ENCODE results near the gene PRPF6.

PRPF6 gene

GRCh38 chr20:64077094-64077493 lies 96.2 kb downstream of the PRPF6 start:
- H3K4me1 ChIP-seq (ENCODE audit: control insufficient read depth, insufficient read depth, low read depth, low read length) = peaks cover 24% of the 10 kb centered on the region
- no peak overlapping the region for H2AFZ ChIP-seq (ENCODE audit: low read depth, low read length)
- no peak overlapping the region for H3K27ac ChIP-seq (ENCODE audit: low read length, poor library complexity, severe bottlenecking)
- DNase-seq = no peak
- 94% methylated on average over 8 of the region's 8 CpGs for WGBS
- H2BK12ac ChIP-seq (ENCODE audit: low read length in 2 of 2) = no peak overlapping the region
- H3K36me3 ChIP-seq (ENCODE audit: control insufficient read depth in 1 of 2, insufficient read depth in 2 of 2, low read depth in 1 of 2, low read length in 2 of 2) = peaks cover 15 to 46% of the 10 kb centered on the region in 2 experiments
- no peak overlapping the region for H3K9ac ChIP-seq (ENCODE audit: low read length)
- H2BK120ac ChIP-seq (ENCODE audit: low read depth, low read length) = no peak overlapping the region
- H3K79me1 ChIP-seq (replicated peaks; ENCODE audit: low read length, poor library complexity, severe bottlenecking) = peaks cover 24% of the 10 kb centered on the region
- no peak overlapping the region for H4K8ac ChIP-seq (ENCODE audit: low read length)
- no peak overlapping the region for H2BK15ac ChIP-seq (ENCODE audit: low read depth, poor library complexity, severe bottlenecking)
- H4K91ac ChIP-seq (ENCODE audit: low read length) = no peak overlapping the region
- H3K4me2 ChIP-seq (ENCODE audit: low read length, poor library complexity, severe bottlenecking) = no peak overlapping the region
- H3K27me3 ChIP-seq (ENCODE audit: control insufficient read depth in 1 of 2, insufficient read depth in 1 of 2, low read length in 2 of 2) = peaks cover 0 to 10% of the 10 kb centered on the region in 2 experiments
- no peaks in the 10 kb centered on the region for H3K9me3 ChIP-seq (ENCODE audit: control insufficient read depth, low read length)
- H3K23ac ChIP-seq (ENCODE audit: low read length in 2 of 2) = no peak overlapping the region
- no peak overlapping the region for H3K4ac ChIP-seq (ENCODE audit: low read depth in 1 of 2, low read length in 2 of 2)
- no peak overlapping the region for H3K4me3 ChIP-seq (ENCODE audit: insufficient read depth in 1 of 2, low read depth in 1 of 2, low read length in 2 of 2)
- no peak overlapping the region for H3K14ac ChIP-seq (ENCODE audit: low read length in 2 of 2)
- H2AK5ac ChIP-seq (ENCODE audit: low read length, severe bottlenecking) = no peak overlapping the region
- no peak overlapping the region for H2BK5ac ChIP-seq (ENCODE audit: low read depth, low read length, poor library complexity, severe bottlenecking)
- H3K18ac ChIP-seq (ENCODE audit: low read depth in 1 of 2, low read length in 2 of 2) = no peak overlapping the region

GRCh38 chr20:64077541-64077875 lies 96.6 kb downstream of the PRPF6 start:
- no peak overlapping the region for H3K4me2 ChIP-seq (ENCODE audit: low read length, poor library complexity, severe bottlenecking)
- H3K27me3 ChIP-seq (ENCODE audit: control insufficient read depth in 1 of 2, insufficient read depth in 1 of 2, low read length in 2 of 2) = peaks cover 0 to 11% of the 10 kb centered on the region in 2 experiments
- no peak overlapping the region for H3K18ac ChIP-seq (ENCODE audit: low read depth in 1 of 2, low read length in 2 of 2)
- H3K36me3 ChIP-seq (ENCODE audit: control insufficient read depth in 1 of 2, insufficient read depth in 2 of 2, low read depth in 1 of 2, low read length in 2 of 2) = peaks cover 11 to 41% of the 10 kb centered on the region in 2 experiments
- no peak overlapping the region for H3K4ac ChIP-seq (ENCODE audit: low read depth in 1 of 2, low read length in 2 of 2)
- H3K14ac ChIP-seq (ENCODE audit: low read length in 2 of 2) = no peak overlapping the region
- H3K79me1 ChIP-seq (replicated peaks; ENCODE audit: low read length, poor library complexity, severe bottlenecking) = peaks cover 24% of the 10 kb centered on the region
- H2BK15ac ChIP-seq (ENCODE audit: low read depth, poor library complexity, severe bottlenecking) = no peak overlapping the region
- H3K9me3 ChIP-seq (ENCODE audit: control insufficient read depth, low read length) = no peaks in the 10 kb centered on the region
- no peak for DNase-seq
- peaks cover 29% of the 10 kb centered on the region for H3K4me1 ChIP-seq (ENCODE audit: control insufficient read depth, insufficient read depth, low read depth, low read length)
- H3K23ac ChIP-seq (ENCODE audit: low read length in 2 of 2) = no peak overlapping the region
- no peak overlapping the region for H3K4me3 ChIP-seq (ENCODE audit: insufficient read depth in 1 of 2, low read depth in 1 of 2, low read length in 2 of 2)
- no peak overlapping the region for H4K91ac ChIP-seq (ENCODE audit: low read length)
- no peak overlapping the region for H2BK120ac ChIP-seq (ENCODE audit: low read depth, low read length)
- 89% methylated on average over 7 of the region's 7 CpGs for WGBS
- H4K8ac ChIP-seq (ENCODE audit: low read length) = no peak overlapping the region
- no peak overlapping the region for H2AK5ac ChIP-seq (ENCODE audit: low read length, severe bottlenecking)
- H2BK5ac ChIP-seq (ENCODE audit: low read depth, low read length, poor library complexity, severe bottlenecking) = no peak overlapping the region
- H2AFZ ChIP-seq (ENCODE audit: low read depth, low read length) = no peak overlapping the region
- H2BK12ac ChIP-seq (ENCODE audit: low read length in 2 of 2) = no peak overlapping the region
- no peak overlapping the region for H3K9ac ChIP-seq (ENCODE audit: low read length)
- no peak overlapping the region for H3K27ac ChIP-seq (ENCODE audit: low read length, poor library complexity, severe bottlenecking)

- peaks cover 33% of the 10 kb centered on the region for H3K4me1 ChIP-seq (ENCODE audit: control insufficient read depth, insufficient read depth, low read depth, low read length)
- no peaks in the 10 kb centered on the region for H3K9me3 ChIP-seq (ENCODE audit: control insufficient read depth, low read length)
- no peak overlapping the region for H4K8ac ChIP-seq (ENCODE audit: low read length)
- H2AFZ ChIP-seq (ENCODE audit: low read depth, low read length) = no peak overlapping the region
- peak overlapping the region in 1 of 2 experiments; percentile 3 for H3K23ac ChIP-seq (ENCODE audit: low read length in 2 of 2)
- no peak overlapping the region for H2BK12ac ChIP-seq (ENCODE audit: low read length in 2 of 2)
- H3K27ac ChIP-seq (ENCODE audit: low read length, poor library complexity, severe bottlenecking) = no peak overlapping the region
- peaks cover 0 to 16% of the 10 kb centered on the region in 2 experiments for H3K27me3 ChIP-seq (ENCODE audit: control insufficient read depth in 1 of 2, insufficient read depth in 1 of 2, low read length in 2 of 2)
- peak overlapping the region in 1 of 2 experiments; percentile 44 for H3K14ac ChIP-seq (ENCODE audit: low read length in 2 of 2)
- DNase-seq = no peak
- H3K79me1 ChIP-seq (replicated peaks; ENCODE audit: low read length, poor library complexity, severe bottlenecking) = peaks cover 24% of the 10 kb centered on the region
- 78% methylated on average over 11 of the region's 15 CpGs for WGBS
- H2BK120ac ChIP-seq (ENCODE audit: low read depth, low read length) = no peak overlapping the region
- no peak overlapping the region for H4K91ac ChIP-seq (ENCODE audit: low read length)
- peaks cover 7 to 37% of the 10 kb centered on the region in 2 experiments for H3K36me3 ChIP-seq (ENCODE audit: control insufficient read depth in 1 of 2, insufficient read depth in 2 of 2, low read depth in 1 of 2, low read length in 2 of 2)
- H2BK15ac ChIP-seq (ENCODE audit: low read depth, poor library complexity, severe bottlenecking) = peak overlapping the region; percentile 26
- peak overlapping the region; percentile 5 for H3K4me2 ChIP-seq (ENCODE audit: low read length, poor library complexity, severe bottlenecking)
- H3K18ac ChIP-seq (ENCODE audit: low read depth in 1 of 2, low read length in 2 of 2) = no peak overlapping the region
- peak overlapping the region in 1 of 2 experiments; percentile 83 for H3K4me3 ChIP-seq (ENCODE audit: insufficient read depth in 1 of 2, low read depth in 1 of 2, low read length in 2 of 2)
- peak overlapping the region in 1 of 2 experiments; percentile 3 for H3K4ac ChIP-seq (ENCODE audit: low read depth in 1 of 2, low read length in 2 of 2)
- H3K9ac ChIP-seq (ENCODE audit: low read length) = no peak overlapping the region
- no peak overlapping the region for H2AK5ac ChIP-seq (ENCODE audit: low read length, severe bottlenecking)
- no peak overlapping the region for H2BK5ac ChIP-seq (ENCODE audit: low read depth, low read length, poor library complexity, severe bottlenecking)
Observed at GRCh38 chr20:64077876-64078551, 97.1 kb downstream of the PRPF6 start.

- Histone ChIP-seq H4K8ac (ENCODE audit: low read length) (peak overlapping the region; percentile 16), H3K14ac (ENCODE audit: low read length in 2 of 2) (peak overlapping the region in 1 of 2 experiments; percentile 13), H3K36me3 (ENCODE audit: control insufficient read depth in 1 of 2, insufficient read depth in 2 of 2, low read depth in 1 of 2, low read length in 2 of 2) (peaks cover 3 to 30% of the 10 kb centered on the region in 2 experiments), H2AFZ (ENCODE audit: low read depth, low read length) (no peak overlapping the region), H2BK15ac (ENCODE audit: low read depth, poor library complexity, severe bottlenecking) (peak overlapping the region; percentile 1), H3K4me3 (ENCODE audit: insufficient read depth in 1 of 2, low read depth in 1 of 2, low read length in 2 of 2) (peak overlapping the region; percentile 76 to 83), H2BK5ac (ENCODE audit: low read depth, low read length, poor library complexity, severe bottlenecking) (peak overlapping the region; percentile 24), H3K4me2 (ENCODE audit: low read length, poor library complexity, severe bottlenecking) (peak overlapping the region; percentile 91), H3K9ac (ENCODE audit: low read length) (peak overlapping the region; percentile 83), H3K23ac (ENCODE audit: low read length in 2 of 2) (no peak overlapping the region), H2AK5ac (ENCODE audit: low read length, severe bottlenecking) (no peak overlapping the region), H3K27ac (ENCODE audit: low read length, poor library complexity, severe bottlenecking) (no peak overlapping the region), H3K4me1 (ENCODE audit: control insufficient read depth, insufficient read depth, low read depth, low read length) (peaks cover 41% of the 10 kb centered on the region), H3K79me1 (replicated peaks; ENCODE audit: low read length, poor library complexity, severe bottlenecking) (peaks cover 24% of the 10 kb centered on the region), H2BK120ac (ENCODE audit: low read depth, low read length) (peak overlapping the region; percentile 88), H3K18ac (ENCODE audit: low read depth in 1 of 2, low read length in 2 of 2) (peak overlapping the region; percentile 79 to 95), H2BK12ac (ENCODE audit: low read length in 2 of 2) (peak overlapping the region in 1 of 2 experiments; percentile 43), H3K27me3 (ENCODE audit: control insufficient read depth in 1 of 2, insufficient read depth in 1 of 2, low read length in 2 of 2) (peaks cover 0 to 22% of the 10 kb centered on the region in 2 experiments), H3K4ac (ENCODE audit: low read depth in 1 of 2, low read length in 2 of 2) (peak overlapping the region; percentile 45 to 77), H4K91ac (ENCODE audit: low read length) (peak overlapping the region; percentile 84), H3K9me3 (ENCODE audit: control insufficient read depth, low read length) (no peaks in the 10 kb centered on the region)
- no peak for DNase-seq
- WGBS = 35% methylated on average over 2 of the region's 4 CpGs
Observed at GRCh38 chr20:64078934-64079272, 98.0 kb downstream of the PRPF6 start.

Data from mesenchymal stem cell (in vitro differentiated cells and primary cell).